SK-N-SH (cell line): ENCODE measurements around the gene PTBP1. TPM values are rescaled to one million over a fixed set of nuclear protein-coding genes. Genes with fewer than 3 reads are reported as not detected.

Source experiments
- CTCF ChIA-PET: fragments of 300-600, 350-600 bp; formaldehyde crosslinking; extraction: SDS; loops from one replicate; lab custom pipeline; 2021; lab: Yijun Ruan, JAX
- POLR2A ChIA-PET: fragments of 350-600 bp; sonication (Branson Sonifier 250); formaldehyde crosslinking; extraction: SDS; loops from one replicate; lab custom pipeline; 2020; ENCODE audit warnings: antibody characterized with exemption, inconsistent platforms; lab: Yijun Ruan, JAX
- DNase-seq: peaks from one replicate; pipeline ENCODE4 v3.0.0; 2012
- H2AFZ ChIP-seq: fragments of 200-600 bp; sonication (generic); 2 replicates; pipeline ENCODE4 v1.8.1; 2016; ENCODE audit warnings: antibody characterized with exemption, mild to moderate bottlenecking, low read depth
- H3F3A ChIP-seq: fragments of 200-600 bp; sonication (generic); replicated peaks from 2 replicates; pipeline ENCODE3; 2016; ENCODE audit warnings: antibody characterized with exemption, mild to moderate bottlenecking; ENCODE audit not compliant: insufficient read depth
- H3K27ac ChIP-seq, 2 experiments: fragments of 200-500 bp in 1 of 2; fragments of 200-600 bp in 1 of 2; sonication (Bioruptor generic) in 1 of 2; sonication (generic), shearing (Covaris generic) in 1 of 2; 2 replicates each; pipeline versions ENCODE4 v1.5.1 to v1.6.1; 2014 to 2016; ENCODE audit warnings: low read depth in 2 of 2, inconsistent platforms in 1 of 2, low read length in 1 of 2, mild to moderate bottlenecking in 1 of 2, mixed read lengths in 1 of 2
- H3K27me3 ChIP-seq: fragments of 200-600 bp; sonication (generic), shearing (Covaris generic); 2 replicates; pipeline ENCODE4 v1.6.1; 2016; ENCODE audit warnings: mixed run types; ENCODE audit not compliant: insufficient read depth
- H3K36me3 ChIP-seq, 2 experiments: fragments of 200-500 bp in 1 of 2; fragments of 200-600 bp in 1 of 2; sonication (Bioruptor generic) in 1 of 2; sonication (generic) in 1 of 2; replicated peaks in 1 of 2; 2 replicates each; pipeline versions ENCODE3 to v1.5.1; 2014 to 2016; ENCODE audit warnings: low read length in 1 of 2, mild to moderate bottlenecking in 1 of 2; ENCODE audit not compliant: insufficient read depth in 2 of 2, control insufficient read depth in 1 of 2
- H3K4me1 ChIP-seq, 2 experiments: fragments of 200-500 bp in 1 of 2; fragments of 200-600 bp in 1 of 2; sonication (Bioruptor generic) in 1 of 2; sonication (generic), shearing (Covaris generic) in 1 of 2; 2 replicates each; pipeline versions ENCODE4 v1.5.1 to v1.6.1; 2014 to 2016; ENCODE audit warnings: low read depth in 1 of 2, low read length in 1 of 2, mixed run types in 1 of 2; ENCODE audit not compliant: insufficient read depth in 2 of 2, control insufficient read depth in 1 of 2
- H3K4me2 ChIP-seq: fragments of 200-600 bp; sonication (generic), shearing (Covaris generic); 2 replicates; pipeline ENCODE4 v1.6.1; 2017; ENCODE audit warnings: mixed run types
- H3K4me3 ChIP-seq, 2 experiments: fragments of 200-500 bp in 1 of 2; fragments of 200-600 bp in 1 of 2; sonication (Bioruptor generic) in 1 of 2; sonication (generic), shearing (Covaris generic) in 1 of 2; 2 replicates each; pipeline versions ENCODE4 v1.5.1 to v1.8.1; 2014 to 2016; ENCODE audit warnings: low read depth in 2 of 2, inconsistent platforms in 1 of 2, low read length in 1 of 2, mild to moderate bottlenecking in 1 of 2, mixed read lengths in 1 of 2, moderate library complexity in 1 of 2
- H3K79me2 ChIP-seq: fragments of 200-600 bp; sonication (generic); 2 replicates; pipeline ENCODE4 v1.8.1; 2017; ENCODE audit warnings: mild to moderate bottlenecking; ENCODE audit not compliant: insufficient read depth
- H3K9ac ChIP-seq: fragments of 200-600 bp; sonication (generic); 2 replicates; pipeline ENCODE4 v1.6.1; 2017; ENCODE audit warnings: mixed run types
- H3K9me2 ChIP-seq: fragments of 200-600 bp; sonication (generic); 2 replicates; pipeline ENCODE4 v1.6.1; 2017; ENCODE audit warnings: mixed run types
- H3K9me3 ChIP-seq: fragments of 200-600 bp; sonication (generic); 2 replicates; pipeline ENCODE4 v1.6.1; 2017; ENCODE audit warnings: mixed run types, mild to moderate bottlenecking, moderate library complexity
- H4K20me1 ChIP-seq: fragments of 200-600 bp; sonication (generic); 2 replicates; pipeline ENCODE4 v1.6.1; 2017; ENCODE audit warnings: mild to moderate bottlenecking, mixed run types; ENCODE audit not compliant: insufficient read depth
- EZH2phosphoT487 ChIP-seq: fragments of 200-600 bp; sonication (generic); IDR thresholded peaks from 2 replicates; pipeline ENCODE4 v1.6.1; 2017; ENCODE audit warnings: low read depth, mixed run types, mild to moderate bottlenecking, antibody characterized with exemption, moderate library complexity, borderline replicate concordance
- FOSL2 ChIP-seq: IDR thresholded peaks from 2 replicates; pipeline ENCODE4 v1.4.0; 2012; ENCODE audit warnings: low read depth, mild to moderate bottlenecking, moderate library complexity, borderline replicate concordance
- FOXJ3 ChIP-seq: sonication (generic); formaldehyde crosslinking; IDR thresholded peaks from 2 replicates; pipeline ENCODE4 v1.5.1; 2020; ENCODE audit warnings: mild to moderate bottlenecking, missing genetic modification reagents
- FOXM1 ChIP-seq: IDR thresholded peaks from 2 replicates; pipeline ENCODE4 v1.4.0; 2012; ENCODE audit warnings: low read depth, mild to moderate bottlenecking
- GABPA ChIP-seq: IDR thresholded peaks from 2 replicates; pipeline ENCODE4 v1.4.0; 2012; ENCODE audit warnings: low read depth, mild to moderate bottlenecking
- GATA2 ChIP-seq: sonication (generic); formaldehyde crosslinking; IDR thresholded peaks from 2 replicates; pipeline ENCODE4 v1.5.0; 2020; ENCODE audit warnings: mild to moderate bottlenecking, missing genetic modification reagents
- JUND ChIP-seq: IDR thresholded peaks from 2 replicates; pipeline ENCODE4 v1.4.0; 2012
- NFIC ChIP-seq: IDR thresholded peaks from 2 replicates; pipeline ENCODE4 v1.4.0; 2012; ENCODE audit warnings: borderline replicate concordance
- SIN3A ChIP-seq: IDR thresholded peaks from 2 replicates; pipeline ENCODE4 v1.6.1; 2012; ENCODE audit warnings: low read depth, mild to moderate bottlenecking, low read length, moderate library complexity, borderline replicate concordance
- TAF1 ChIP-seq: IDR thresholded peaks from 2 replicates; pipeline ENCODE4 v1.6.1; 2012; ENCODE audit warnings: low read depth, mild to moderate bottlenecking, low read length, moderate library complexity, borderline replicate concordance
- TCF12 ChIP-seq: IDR thresholded peaks from 2 replicates; pipeline ENCODE4 v1.4.0; 2012
- WGBS: methylation state at CpG from one replicate; pipeline ENCODE4 v1.1.6; 2017; ENCODE audit warnings: low lambda C conversion rate; 5-methylcytosine and 5-hydroxymethylcytosine counted together
- polyA plus RNA-seq, 3 experiments: library from polyadenylated mRNA; depleted of rRNA; stranded (reverse); fragments of >200 nt; gene quantifications; 2 replicates each; pipeline ENCODE4 v1.2.3, GENCODE V29; 2012
- TF ChIP-seq, protein P1 (sequence below): IDR thresholded peaks from 2 replicates; pipeline ENCODE4 v1.4.0; 2012; ENCODE audit warnings: low read depth
- TF ChIP-seq, protein P2 (sequence below): IDR thresholded peaks from 2 replicates; pipeline ENCODE4 v1.6.1; 2012; ENCODE audit warnings: mild to moderate bottlenecking, low read depth, low read length, moderate library complexity
- TF ChIP-seq, protein P3 (sequence below): fragments of 150-350 bp; IDR thresholded peaks from 2 replicates; pipeline ENCODE4 v1.6.1; 2017; ENCODE audit warnings: antibody characterized with exemption, low read length, low read depth, borderline replicate concordance

The PTBP1 gene
- polyA plus RNA-seq, 1 of the 3 experiments (the other 2 are of a cell fraction): 243 TPM

GRCh38 chr19:787536-787935 lies 9.7 kb upstream of the PTBP1 start:
- CTCF ChIA-PET: interaction anchor here (1.3 kb wide), 1 partner anchor 17 kb away, joined by 4 read pairs; no protein-coding TSS in a partner anchor
- Histone ChIP-seq H3K4me3 (no peak overlapping the region), H3K27me3 (no peaks in the 10 kb centered on the region), H3K36me3 (no peaks in the 10 kb centered on the region), H3K79me2 (no peaks in the 10 kb centered on the region)
- WGBS: 90% methylated on average over 12 of the region's 16 CpGs
- TF ChIP-seq, protein P1, sequence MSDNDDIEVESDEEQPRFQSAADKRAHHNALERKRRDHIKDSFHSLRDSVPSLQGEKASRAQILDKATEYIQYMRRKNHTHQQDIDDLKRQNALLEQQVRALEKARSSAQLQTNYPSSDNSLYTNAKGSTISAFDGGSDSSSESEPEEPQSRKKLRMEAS: no peak
- no peak for TF ChIP-seq FOXM1
- no peak for TF ChIP-seq SIN3A
- TF ChIP-seq TAF1: no peak
- no peak for TF ChIP-seq NFIC
- no peak for TF ChIP-seq JUND
- no peak for TF ChIP-seq GABPA
- TF ChIP-seq, all 33 proteins: peak for 0
- POLR2A ChIA-PET: no interaction called here
- no peaks in the 10 kb centered on the region for H4K20me1 ChIP-seq
- no peak overlapping the region for H2AFZ ChIP-seq
- H3K9ac ChIP-seq: no peak overlapping the region
- no peaks in the 10 kb centered on the region for H3K9me3 ChIP-seq
- H3K4me2 ChIP-seq: no peak overlapping the region
- H3K4me1 ChIP-seq: peaks cover 4 to 15% of the 10 kb centered on the region in 2 experiments; a peak in 1 of 4 replicates
- DNase-seq: no peak
- H3K9me2 ChIP-seq: no peaks in the 10 kb centered on the region
- no peaks in the 10 kb centered on the region for H3F3A ChIP-seq
- no peak overlapping the region for H3K27ac ChIP-seq

DNA sequence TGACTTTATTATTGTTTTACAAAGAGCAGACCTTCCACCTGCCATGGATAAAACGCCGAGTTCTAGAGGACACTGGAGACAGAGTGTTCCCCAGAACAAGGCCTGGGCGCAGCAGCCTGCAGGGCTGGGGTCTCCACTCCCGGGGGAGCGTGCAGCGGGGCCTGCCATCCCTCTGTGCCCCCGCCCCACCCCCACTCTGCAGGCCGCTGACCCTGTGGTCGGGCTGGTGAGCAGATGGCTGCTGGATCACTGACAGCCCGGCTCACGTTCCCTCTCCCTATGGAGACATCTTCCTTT lies 8.6 kb upstream of the PTBP1 start:
- H2AFZ ChIP-seq: no peak overlapping the region
- peak; percentile 64 for DNase-seq
- H3K27me3 ChIP-seq: no peaks in the 10 kb centered on the region

More for the DNA sequence above, 8.6 kb upstream of the PTBP1 start:
- no peak overlapping the region for H3K4me3 ChIP-seq
- H3K79me2 ChIP-seq: no peaks in the 10 kb centered on the region
- no peak overlapping the region for H3K9ac ChIP-seq
- TF ChIP-seq, protein P2, sequence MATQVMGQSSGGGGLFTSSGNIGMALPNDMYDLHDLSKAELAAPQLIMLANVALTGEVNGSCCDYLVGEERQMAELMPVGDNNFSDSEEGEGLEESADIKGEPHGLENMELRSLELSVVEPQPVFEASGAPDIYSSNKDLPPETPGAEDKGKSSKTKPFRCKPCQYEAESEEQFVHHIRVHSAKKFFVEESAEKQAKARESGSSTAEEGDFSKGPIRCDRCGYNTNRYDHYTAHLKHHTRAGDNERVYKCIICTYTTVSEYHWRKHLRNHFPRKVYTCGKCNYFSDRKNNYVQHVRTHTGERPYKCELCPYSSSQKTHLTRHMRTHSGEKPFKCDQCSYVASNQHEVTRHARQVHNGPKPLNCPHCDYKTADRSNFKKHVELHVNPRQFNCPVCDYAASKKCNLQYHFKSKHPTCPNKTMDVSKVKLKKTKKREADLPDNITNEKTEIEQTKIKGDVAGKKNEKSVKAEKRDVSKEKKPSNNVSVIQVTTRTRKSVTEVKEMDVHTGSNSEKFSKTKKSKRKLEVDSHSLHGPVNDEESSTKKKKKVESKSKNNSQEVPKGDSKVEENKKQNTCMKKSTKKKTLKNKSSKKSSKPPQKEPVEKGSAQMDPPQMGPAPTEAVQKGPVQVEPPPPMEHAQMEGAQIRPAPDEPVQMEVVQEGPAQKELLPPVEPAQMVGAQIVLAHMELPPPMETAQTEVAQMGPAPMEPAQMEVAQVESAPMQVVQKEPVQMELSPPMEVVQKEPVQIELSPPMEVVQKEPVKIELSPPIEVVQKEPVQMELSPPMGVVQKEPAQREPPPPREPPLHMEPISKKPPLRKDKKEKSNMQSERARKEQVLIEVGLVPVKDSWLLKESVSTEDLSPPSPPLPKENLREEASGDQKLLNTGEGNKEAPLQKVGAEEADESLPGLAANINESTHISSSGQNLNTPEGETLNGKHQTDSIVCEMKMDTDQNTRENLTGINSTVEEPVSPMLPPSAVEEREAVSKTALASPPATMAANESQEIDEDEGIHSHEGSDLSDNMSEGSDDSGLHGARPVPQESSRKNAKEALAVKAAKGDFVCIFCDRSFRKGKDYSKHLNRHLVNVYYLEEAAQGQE: no peak
- TF ChIP-seq TCF12 (no peak), FOSL2 (no peak), GATA2 (CRISPR knock-in tag) (no peak), FOXJ3 (CRISPR knock-in tag) (no peak), EZH2phosphoT487 (no peak)
- TF ChIP-seq, protein P3, sequence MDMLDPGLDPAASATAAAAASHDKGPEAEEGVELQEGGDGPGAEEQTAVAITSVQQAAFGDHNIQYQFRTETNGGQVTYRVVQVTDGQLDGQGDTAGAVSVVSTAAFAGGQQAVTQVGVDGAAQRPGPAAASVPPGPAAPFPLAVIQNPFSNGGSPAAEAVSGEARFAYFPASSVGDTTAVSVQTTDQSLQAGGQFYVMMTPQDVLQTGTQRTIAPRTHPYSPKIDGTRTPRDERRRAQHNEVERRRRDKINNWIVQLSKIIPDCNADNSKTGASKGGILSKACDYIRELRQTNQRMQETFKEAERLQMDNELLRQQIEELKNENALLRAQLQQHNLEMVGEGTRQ: no peak
- ChIA-PET POLR2A (no interaction called here), CTCF (interaction anchor here (0.6 to 1.3 kb wide), 2 partner anchors 18 to 101 kb away, joined by 3 to 4 read pairs; no protein-coding TSS in a partner anchor)
- H3K4me1 ChIP-seq: peaks cover 0 to 15% of the 10 kb centered on the region in 2 experiments; a peak in 1 of 4 replicates
- WGBS: no CpG with 5 or more reads among the region's 11 CpGs
- no peak overlapping the region for H3K4me2 ChIP-seq
- H3K27ac ChIP-seq: peak overlapping the region in 1 of 2 experiments; percentile 43; a peak in 1 of 4 replicates
- H3K9me2 ChIP-seq: no peaks in the 10 kb centered on the region
- H3K9me3 ChIP-seq: no peaks in the 10 kb centered on the region
- H3F3A ChIP-seq: no peaks in the 10 kb centered on the region
- no peaks in the 10 kb centered on the region for H3K36me3 ChIP-seq
- no peaks in the 10 kb centered on the region for H4K20me1 ChIP-seq
